ENCODE measurements around the gene RRP1. TPM values are rescaled to one million over a fixed set of nuclear protein-coding genes. Genes with fewer than 3 reads are reported as not detected.

Gene RRP1
- total and polyA plus RNA-seq, 10 of the 15 experiments (the other 5 are each of a cell fraction or from before 2014, with no cell fraction given) = 0.34 to 70.8 (median 35.1) TPM

DNA sequence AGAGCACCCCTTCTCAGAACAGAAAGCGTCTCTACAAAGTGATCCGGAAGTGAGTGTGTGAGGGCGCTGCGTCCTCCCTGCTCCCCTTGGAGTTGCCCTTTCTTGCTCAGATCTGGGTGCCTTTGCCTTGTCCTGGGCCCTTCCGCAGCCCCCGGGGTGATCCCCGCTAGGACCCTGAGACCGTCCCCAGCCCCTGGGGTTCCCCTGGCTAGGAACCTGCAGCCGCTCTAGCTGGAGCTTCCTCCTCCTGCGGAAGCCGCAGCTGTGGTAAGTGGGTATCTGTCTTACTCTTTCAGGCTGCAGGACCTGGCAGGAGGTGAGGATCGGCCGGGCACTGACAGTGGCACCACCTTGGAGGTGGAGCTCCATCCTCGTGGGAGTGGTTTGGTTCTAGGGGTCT is 11.2 kb downstream of the RRP1 start:
- ATAC-seq (no peak), DNase-seq (ENCODE audit: low read depth, low spot score) (no peak), FAIRE-seq (no peak)
- no peak overlapping the region for H2AFZ ChIP-seq (ENCODE audit: control insufficient read depth, low read depth, low read length)
- no TSS peak for BruUV-seq (replicated peaks)
- H3K27ac ChIP-seq (ENCODE audit: control insufficient read depth, insufficient read depth) = no peak overlapping the region
- no peaks in the 10 kb centered on the region; the same call in 1 of the 2 replicates for H3K79me2 ChIP-seq (ENCODE audit: control insufficient read depth, insufficient read depth, low read length)
- ChIA-PET POLR2A (no interaction called here), RAD21 (ENCODE audit: unreplicated experiment) (no interaction called here), SMC1A (ENCODE audit: uncharacterized antibody, unreplicated experiment) (no interaction called here), CTCF (interaction anchor here (1.0 kb wide), 1 partner anchor 10 kb away, joined by 4 read pairs; no protein-coding TSS in a partner anchor)
- H3K4me1 ChIP-seq (ENCODE audit: control insufficient read depth, insufficient read depth, low read length) = peaks cover 16% of the 10 kb centered on the region
- H3K4me2 ChIP-seq (ENCODE audit: control insufficient read depth, insufficient read depth) = no peak overlapping the region
- 96% methylated on average over 11 of the region's 14 CpGs for WGBS (ENCODE audit: insufficient coverage, insufficient replicate concordance, low lambda C conversion rate, missing lambda C conversion rate)
- TF ChIP-seq CBX5 (IDR thresholded peaks at IDR 0.05; ENCODE audit: low read depth) (no peak), POLR2AphosphoS5 (IDR thresholded peaks at IDR 0.05; ENCODE audit: low read length) (0 out of 2 replicates have a peak, but pooled peaks have one; percentile 22), YBX1 (IDR thresholded peaks at IDR 0.05) (no peak), RFX5 (IDR thresholded peaks at IDR 0.05; ENCODE audit: low read depth, low read length) (no peak), RB1 (IDR thresholded peaks at IDR 0.05; ENCODE audit: borderline replicate concordance) (no peak), ZBTB33 (IDR thresholded peaks at IDR 0.05) (no peak)
- TF ChIP-seq, protein P1, sequence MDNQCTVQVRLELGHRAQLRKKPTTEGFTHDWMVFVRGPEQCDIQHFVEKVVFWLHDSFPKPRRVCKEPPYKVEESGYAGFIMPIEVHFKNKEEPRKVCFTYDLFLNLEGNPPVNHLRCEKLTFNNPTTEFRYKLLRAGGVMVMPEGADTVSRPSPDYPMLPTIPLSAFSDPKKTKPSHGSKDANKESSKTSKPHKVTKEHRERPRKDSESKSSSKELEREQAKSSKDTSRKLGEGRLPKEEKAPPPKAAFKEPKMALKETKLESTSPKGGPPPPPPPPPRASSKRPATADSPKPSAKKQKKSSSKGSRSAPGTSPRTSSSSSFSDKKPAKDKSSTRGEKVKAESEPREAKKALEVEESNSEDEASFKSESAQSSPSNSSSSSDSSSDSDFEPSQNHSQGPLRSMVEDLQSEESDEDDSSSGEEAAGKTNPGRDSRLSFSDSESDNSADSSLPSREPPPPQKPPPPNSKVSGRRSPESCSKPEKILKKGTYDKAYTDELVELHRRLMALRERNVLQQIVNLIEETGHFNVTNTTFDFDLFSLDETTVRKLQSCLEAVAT (IDR thresholded peaks at IDR 0.05) = no peak
- no peak overlapping the region for H3K9ac ChIP-seq (ENCODE audit: control insufficient read depth, insufficient read depth, low read length)
- intact Hi-C loops (cut with micrococcal nuclease; ENCODE audit: unreplicated experiment) (no loop called here), in situ Hi-C loops (cut with MboI) (no loop called here)
- H3K36me3 ChIP-seq (ENCODE audit: control insufficient read depth in 2 of 2, insufficient read depth in 2 of 2, low read length in 1 of 2) = peaks cover 28 to 67% of the 10 kb centered on the region in 2 experiments
- no peak overlapping the region for H3K4me3 ChIP-seq
- no peaks in the 10 kb centered on the region for H3K9me3 ChIP-seq (replicated peaks; ENCODE audit: control insufficient read depth, insufficient read depth, low read length)
- H4K20me1 ChIP-seq (ENCODE audit: control insufficient read depth, insufficient read depth) = no peaks in the 10 kb centered on the region
- H3K27me3 ChIP-seq (replicated peaks in 1 of 2; ENCODE audit: control insufficient read depth in 2 of 2, insufficient read depth in 2 of 2, low read length in 1 of 2) = no peaks in the 10 kb centered on the region

Measured in GM12878 (cell line).